BJ (cell line): ENCODE data around the gene CPB2. TPM values are rescaled to one million over a fixed set of nuclear protein-coding genes. Genes with fewer than 3 reads are reported as not detected.

Source experiments
- CTCF ChIA-PET: fragments of 350-600 bp; formaldehyde crosslinking; extraction: SDS; loops from one replicate; lab custom pipeline; 2021; ENCODE audit warnings: antibody characterized with exemption, inconsistent platforms; lab: Yijun Ruan, JAX
- POLR2A ChIA-PET: fragments of 300-600 bp; sonication (Branson Sonifier 250); formaldehyde crosslinking; extraction: SDS; loops from one replicate; lab custom pipeline; 2021; ENCODE audit warnings: antibody characterized with exemption; lab: Charles Lee
- DNase-seq: peaks from one replicate; pipeline ENCODE4 v3.0.0-alpha.2; 2011; ENCODE audit warnings: low read depth
- H3K27me3 ChIP-seq: 2 replicates; pipeline ENCODE4 v1.6.0; 2011; ENCODE audit warnings: low read length; ENCODE audit not compliant: control insufficient read depth, insufficient read depth
- H3K36me3 ChIP-seq: 2 replicates; pipeline ENCODE4 v1.5.1; 2011; ENCODE audit warnings: low read length; ENCODE audit not compliant: control insufficient read depth, insufficient read depth
- H3K4me3 ChIP-seq: 2 replicates; pipeline ENCODE4 v1.5.1; 2011; ENCODE audit warnings: low read depth, mild to moderate bottlenecking, control low read depth, low read length
- CTCF ChIP-seq: IDR thresholded peaks from 2 replicates; pipeline ENCODE4 v1.5.1; 2011; ENCODE audit warnings: low read depth, mild to moderate bottlenecking, control low read depth, inconsistent platforms, low read length, moderate library complexity; ENCODE audit not compliant: insufficient read depth
- polyA plus RNA-seq: library from polyadenylated mRNA; depleted of rRNA; stranded (reverse); fragments of >200 nt; gene quantifications from 2 replicates; pipeline ENCODE4 v1.2.3, GENCODE V29; 2011

CPB2 gene
- polyA plus RNA-seq, 1 experiment = not detected

- ChIA-PET POLR2A (no interaction called here), CTCF (no interaction called here)
- H3K4me3 ChIP-seq = no peak overlapping the region
- DNase-seq = no peak
- TF ChIP-seq CTCF = no peak
- H3K27me3 ChIP-seq = no peaks in the 10 kb centered on the region
- H3K36me3 ChIP-seq = no peaks in the 10 kb centered on the region; the same call in 1 of the 2 replicates
Measured at GRCh38 chr13:46025157-46025556, 79.7 kb downstream of the CPB2 start.

- no peak for DNase-seq
- Histone ChIP-seq H3K27me3 (no peaks in the 10 kb centered on the region), H3K36me3 (no peaks in the 10 kb centered on the region; the same call in 1 of the 2 replicates), H3K4me3 (no peak overlapping the region)
- CTCF ChIA-PET = no interaction called here
- TF ChIP-seq CTCF = no peak
- POLR2A ChIA-PET = no interaction called here
Measured at GRCh38 chr13:46022481-46022880, 82.4 kb downstream of the CPB2 start.

- DNase-seq = no peak
- no peak for TF ChIP-seq CTCF
- CTCF ChIA-PET = no interaction called here
- POLR2A ChIA-PET = no interaction called here
- Histone ChIP-seq H3K27me3 (no peaks in the 10 kb centered on the region), H3K36me3 (peaks cover 1% of the 10 kb centered on the region; the same call in 1 of the 2 replicates), H3K4me3 (no peak overlapping the region)
Measured at GRCh38 chr13:46016216-46016615, 88.6 kb downstream of the CPB2 start.

GRCh38 chr13:46015366-46015765 lies 89.5 kb downstream of the CPB2 start:
- H3K36me3 ChIP-seq = peaks cover 1% of the 10 kb centered on the region; the same call in 1 of the 2 replicates
- TF ChIP-seq CTCF = no peak
- no peaks in the 10 kb centered on the region for H3K27me3 ChIP-seq
- ChIA-PET POLR2A (no interaction called here), CTCF (no interaction called here)
- no peak overlapping the region for H3K4me3 ChIP-seq
- DNase-seq = peak; percentile 2

- H3K36me3 ChIP-seq = peaks cover 1% of the 10 kb centered on the region; the same call in 1 of the 2 replicates
- no peak for DNase-seq
- POLR2A ChIA-PET = interaction anchor here (0.5 kb wide), 1 partner anchor 273 kb away, joined by 9 read pairs; no protein-coding TSS in a partner anchor
- no peak for TF ChIP-seq CTCF
- no peak overlapping the region for H3K4me3 ChIP-seq
- no peaks in the 10 kb centered on the region for H3K27me3 ChIP-seq
- CTCF ChIA-PET = no interaction called here
Measured at GRCh38 chr13:46012404-46012803, 92.4 kb downstream of the CPB2 start.
